ENCODE data around the gene ITM2B.
"Not testable (repeated sequence)": the region's sequence is repeated elsewhere in the genome, so short reads cannot be mapped to it uniquely, and the experiment has no call there.

ITM2B gene

DNA sequence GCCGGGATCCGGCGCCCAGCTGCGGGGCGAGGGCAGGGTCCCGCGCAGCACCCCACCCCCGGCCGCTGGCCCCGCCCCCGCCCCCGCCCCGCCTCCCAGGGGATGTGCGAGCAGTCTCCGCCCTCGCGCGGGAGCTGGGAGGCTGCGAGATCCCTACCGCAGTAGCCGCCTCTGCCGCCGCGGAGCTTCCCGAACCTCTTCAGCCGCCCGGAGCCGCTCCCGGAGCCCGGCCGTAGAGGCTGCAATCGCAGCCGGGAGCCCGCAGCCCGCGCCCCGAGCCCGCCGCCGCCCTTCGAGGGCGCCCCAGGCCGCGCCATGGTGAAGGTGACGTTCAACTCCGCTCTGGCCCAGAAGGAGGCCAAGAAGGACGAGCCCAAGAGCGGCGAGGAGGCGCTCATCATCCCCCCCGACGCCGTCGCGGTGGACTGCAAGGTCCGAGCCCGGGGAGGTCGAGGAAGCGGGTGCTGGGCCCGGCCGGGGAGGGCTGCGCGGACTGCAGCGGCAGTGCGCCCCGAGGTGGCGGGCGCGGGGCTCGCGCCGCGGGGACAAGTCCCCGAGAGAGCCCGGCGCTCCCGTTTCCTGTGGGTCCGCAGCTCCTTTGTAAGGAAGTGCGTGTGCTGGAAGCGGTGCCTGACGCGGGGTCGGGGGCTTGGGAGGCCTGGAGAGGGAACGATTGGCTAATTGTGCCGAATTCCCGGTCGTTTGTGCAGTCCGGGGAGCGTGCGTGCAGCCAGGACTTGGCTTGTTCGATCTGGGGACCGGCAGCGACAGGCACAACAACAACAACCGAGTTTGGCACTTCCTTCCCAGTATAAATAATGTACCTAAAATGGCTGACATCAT lies at the start of gene ITM2B:
Gene ITM2B, plus strand, starts transcription at position 161 of the 843 bp plus-strand sequence. Its CDS starts 155 bp downstream, at position 316.
- DNase-seq (ENCODE audit: low read depth), result peak; percentile 49

DNA sequence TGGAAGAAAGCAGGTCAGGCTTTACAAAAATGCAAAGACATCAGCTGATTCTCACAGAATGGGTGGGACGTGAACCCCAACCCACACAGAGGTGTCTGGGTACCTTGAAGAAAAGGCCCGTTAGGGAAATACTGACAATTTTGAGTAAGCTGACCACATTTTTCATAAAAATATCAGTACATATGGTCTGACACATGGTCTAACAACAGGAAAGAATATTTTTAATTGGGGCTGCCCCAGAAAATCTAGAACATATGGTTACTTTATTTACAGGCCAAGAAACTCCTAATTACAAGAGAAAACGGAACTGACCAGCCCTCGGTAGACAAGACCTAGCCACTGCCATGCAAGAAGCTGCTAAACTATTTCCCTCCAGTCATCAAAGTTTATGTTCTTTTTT lies 48.7 kb upstream of the ITM2B start:
- DNase-seq (ENCODE audit: low read depth), result no peak

DNA sequence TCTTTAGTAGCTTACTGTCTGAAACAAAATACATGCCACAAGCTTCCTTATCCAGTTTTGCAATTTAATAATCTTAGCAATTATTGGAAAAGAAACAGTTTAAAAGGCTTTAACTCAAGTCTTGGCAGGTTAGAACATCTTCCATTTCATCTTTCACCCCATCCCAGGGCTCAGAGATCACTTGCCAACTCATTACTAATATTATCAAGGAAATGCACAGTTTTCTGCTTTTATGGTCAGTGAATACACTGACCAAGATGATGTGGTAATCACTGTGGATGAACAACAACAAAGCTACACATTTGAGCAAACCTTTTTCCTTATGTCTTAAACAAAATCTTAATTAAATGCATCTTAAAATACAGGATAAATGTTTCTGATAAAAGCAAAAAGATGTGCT lies 48.0 kb upstream of the ITM2B start:
- DNase-seq (ENCODE audit: low read depth), result no peak

DNA sequence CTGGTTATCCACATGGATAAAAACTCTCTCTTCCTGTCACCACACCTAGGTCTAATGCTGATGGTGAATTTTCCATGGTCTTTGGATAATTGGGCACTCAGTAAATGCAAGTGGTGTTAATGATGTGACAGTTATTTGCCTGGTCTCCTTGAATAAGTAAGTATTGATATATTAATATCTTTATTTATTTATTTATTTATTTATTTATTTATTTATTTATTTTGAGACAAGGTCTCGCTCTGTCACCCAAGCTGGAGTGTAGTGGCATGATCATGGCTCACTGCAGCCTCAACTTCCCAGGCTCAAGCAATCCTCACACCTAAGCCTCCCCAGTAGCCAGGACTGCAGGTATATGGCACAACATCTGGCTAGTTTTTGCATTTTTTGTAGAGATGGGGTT lies 46.3 kb upstream of the ITM2B start:
- no peak for DNase-seq (ENCODE audit: low read depth)

DNA sequence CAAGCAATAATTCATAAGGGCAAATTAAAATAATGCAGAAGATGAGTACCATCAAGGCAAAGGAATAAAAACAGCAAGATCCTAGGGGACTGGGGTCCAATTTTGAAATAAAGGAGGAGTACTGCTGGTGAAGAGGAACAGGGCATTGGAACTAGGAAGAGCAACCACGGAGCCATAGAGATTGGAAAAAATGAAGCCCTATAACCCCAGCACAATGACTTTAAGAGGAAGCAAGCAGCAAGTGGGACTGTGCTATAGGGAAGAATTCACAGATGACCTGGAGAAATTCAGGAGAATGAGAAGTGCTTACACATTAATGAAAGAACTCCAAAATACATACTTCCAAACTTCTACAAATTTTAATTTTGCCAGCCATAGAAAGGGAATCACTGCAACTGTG lies 44.9 kb upstream of the ITM2B start:
- DNase-seq (ENCODE audit: low read depth), result no peak

DNA sequence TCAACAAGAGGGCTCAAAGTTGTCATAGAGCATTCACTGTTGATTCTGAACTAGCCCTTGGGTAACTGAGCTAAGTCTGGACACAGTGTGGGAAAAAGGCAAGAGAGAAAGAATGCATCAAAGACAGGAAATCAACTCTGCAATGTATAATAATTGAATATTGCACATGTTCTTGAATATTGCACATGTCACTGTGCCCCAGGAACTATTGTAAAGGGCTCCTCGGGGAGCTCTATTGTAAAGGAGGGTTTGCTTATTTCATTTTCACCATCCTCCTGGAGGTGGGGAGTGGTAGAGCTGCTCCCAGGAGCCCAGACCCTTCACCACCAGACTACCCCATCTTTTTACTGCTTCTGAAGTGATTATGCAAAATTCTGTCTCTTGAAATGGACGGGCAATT lies 44.4 kb upstream of the ITM2B start:
- DNase-seq (ENCODE audit: low read depth), result no peak

DNA sequence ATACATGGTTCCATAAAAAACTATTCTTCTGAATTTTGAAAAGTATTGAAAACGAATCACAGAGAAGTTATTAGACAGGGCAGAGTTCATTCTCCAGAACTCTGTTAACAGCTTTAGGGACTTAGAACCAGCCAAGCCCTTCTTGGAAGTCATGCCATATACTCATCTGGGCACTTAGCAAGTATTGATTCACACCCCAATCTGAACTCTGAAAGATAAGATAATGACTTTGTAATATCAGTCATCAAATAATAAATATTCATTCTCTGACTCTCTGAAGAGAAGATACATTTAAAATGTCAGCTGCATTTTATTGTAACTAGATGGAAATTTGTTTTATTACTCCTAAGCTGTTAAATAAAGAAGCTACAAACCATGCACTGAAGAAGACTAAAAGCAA lies 43.8 kb upstream of the ITM2B start:
- no peak for DNase-seq (ENCODE audit: low read depth)

DNA sequence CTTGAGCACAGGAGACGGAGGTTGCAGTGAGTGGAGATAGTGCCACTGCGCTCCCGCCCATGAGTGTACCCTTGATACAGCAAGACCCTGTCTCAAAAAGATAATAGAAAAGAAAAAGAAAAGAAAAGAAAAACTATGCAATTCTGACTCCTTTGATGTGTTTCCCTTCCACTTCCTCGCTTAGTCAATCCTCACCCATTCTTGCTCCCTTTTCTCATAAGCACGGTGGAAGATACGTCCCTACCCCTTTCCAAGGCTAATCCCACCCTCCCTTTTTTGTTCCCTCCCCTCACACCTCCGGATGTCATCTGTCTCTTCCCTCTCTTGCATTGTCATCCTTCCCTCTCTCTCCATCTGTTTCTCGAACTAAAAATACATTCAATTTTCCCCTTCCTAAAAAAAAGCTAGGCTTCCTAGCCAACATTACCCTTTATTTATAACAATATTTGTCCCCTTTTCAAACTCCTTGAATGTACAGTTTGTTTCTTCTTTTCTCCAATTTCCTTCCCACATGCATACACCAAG lies 40.5 kb upstream of the ITM2B start:
- no peak for DNase-seq (ENCODE audit: low read depth)

DNA sequence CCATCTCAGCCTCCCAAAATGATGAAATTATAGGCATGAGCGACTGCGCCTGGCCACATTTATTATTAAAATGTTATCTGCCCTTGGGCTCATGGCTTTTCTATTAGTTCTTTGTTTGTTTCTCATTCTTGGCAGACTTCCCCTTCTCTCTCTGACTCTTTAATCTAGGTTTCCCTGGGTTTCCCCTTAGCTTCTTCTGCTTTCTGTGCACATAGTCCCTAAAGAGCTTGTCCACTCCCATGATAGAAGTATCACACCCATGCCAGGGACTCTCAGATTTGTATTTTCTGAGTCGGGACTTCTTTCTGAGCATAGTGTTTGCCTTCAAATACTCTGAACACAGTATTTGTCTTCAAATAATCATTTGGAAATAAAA lies 38.6 kb upstream of the ITM2B start:
- no peak for DNase-seq (ENCODE audit: low read depth)

DNA sequence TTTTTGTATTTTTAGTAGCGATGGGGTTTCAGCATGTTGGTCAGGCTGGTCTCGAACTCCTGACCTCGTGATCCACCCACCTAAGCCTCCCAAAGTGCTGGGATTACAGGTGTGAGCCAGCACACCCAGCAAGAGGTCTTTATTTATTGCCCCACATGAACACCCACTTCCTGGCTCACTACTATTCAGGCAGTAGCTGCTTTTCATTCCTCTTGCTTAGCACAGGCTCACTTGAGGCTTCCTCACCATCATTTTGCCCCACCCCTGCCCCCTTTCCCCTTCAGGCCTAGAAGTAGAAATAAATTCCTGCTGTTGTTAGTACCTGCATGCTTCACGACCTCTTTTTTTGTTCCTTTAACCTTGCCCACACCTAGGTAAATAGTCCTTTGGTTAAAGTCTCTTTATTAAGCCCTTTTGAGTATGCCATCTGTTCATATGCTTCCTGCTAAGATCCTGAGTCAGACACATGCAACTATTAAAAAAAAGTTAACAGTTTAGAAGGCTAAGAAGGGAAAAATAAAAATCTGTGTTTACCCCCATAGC lies 33.5 kb upstream of the ITM2B start:
- DNase-seq (ENCODE audit: low read depth), result no peak

DNA sequence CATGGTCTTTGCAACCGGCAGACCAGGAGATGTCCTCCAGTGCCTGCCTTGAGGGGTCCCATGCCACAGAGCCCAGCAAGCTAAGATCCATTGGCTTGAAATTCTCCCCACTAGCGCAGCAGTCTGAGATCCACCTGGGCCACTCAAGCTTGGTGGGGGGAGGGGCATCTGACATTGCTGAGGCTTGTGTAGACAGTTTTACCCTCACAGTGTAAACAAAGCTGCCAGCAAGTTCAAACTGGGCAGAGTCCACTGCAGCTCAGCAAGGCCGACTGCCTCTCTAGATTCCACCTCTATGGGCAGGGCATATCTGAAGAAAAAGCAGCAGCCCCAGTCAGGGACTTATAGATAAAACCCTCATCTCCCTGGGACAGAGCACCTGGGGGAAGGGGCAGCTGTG lies 32.0 kb upstream of the ITM2B start:
- no peak for DNase-seq (ENCODE audit: low read depth)

DNA sequence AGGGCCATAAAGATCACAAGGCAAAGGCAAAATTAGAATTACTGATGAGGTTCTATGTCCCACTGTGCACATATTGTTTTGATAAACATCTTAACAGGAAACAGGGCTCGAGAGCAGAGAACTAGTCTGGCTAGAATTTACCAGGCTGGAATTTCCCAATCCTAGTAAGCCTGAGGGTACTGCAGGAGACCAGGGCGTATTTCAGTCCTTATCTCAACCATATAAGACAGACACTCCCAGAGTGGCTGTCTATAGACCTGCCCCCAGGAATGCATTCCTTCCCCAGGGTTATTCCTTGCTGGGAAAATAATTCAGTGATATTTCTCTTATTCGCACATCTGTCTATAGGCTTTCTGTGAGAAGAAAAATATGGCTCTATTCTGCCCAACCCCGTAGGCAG lies 25.8 kb upstream of the ITM2B start:
- not testable (repeated sequence) for DNase-seq (ENCODE audit: low read depth)

DNA sequence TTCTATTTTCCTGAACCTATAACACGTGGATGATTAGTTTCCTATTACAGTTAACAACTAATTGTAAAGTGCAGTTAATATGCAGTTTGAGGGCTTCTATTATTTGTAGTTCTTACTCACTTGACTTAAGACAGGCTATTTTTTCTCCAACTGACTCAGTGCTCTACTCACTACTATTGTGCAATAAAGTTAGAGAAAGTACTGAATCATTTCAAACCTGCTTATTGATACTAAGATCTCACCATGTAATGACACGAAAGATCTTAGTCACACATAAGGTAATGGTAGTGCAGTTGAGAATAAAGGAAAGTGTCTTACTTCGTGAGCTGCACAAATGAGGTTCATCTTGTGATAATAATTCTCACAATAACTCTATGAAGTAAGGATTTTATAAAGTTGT lies 22.8 kb upstream of the ITM2B start:
- no peak for DNase-seq (ENCODE audit: low read depth)

DNA sequence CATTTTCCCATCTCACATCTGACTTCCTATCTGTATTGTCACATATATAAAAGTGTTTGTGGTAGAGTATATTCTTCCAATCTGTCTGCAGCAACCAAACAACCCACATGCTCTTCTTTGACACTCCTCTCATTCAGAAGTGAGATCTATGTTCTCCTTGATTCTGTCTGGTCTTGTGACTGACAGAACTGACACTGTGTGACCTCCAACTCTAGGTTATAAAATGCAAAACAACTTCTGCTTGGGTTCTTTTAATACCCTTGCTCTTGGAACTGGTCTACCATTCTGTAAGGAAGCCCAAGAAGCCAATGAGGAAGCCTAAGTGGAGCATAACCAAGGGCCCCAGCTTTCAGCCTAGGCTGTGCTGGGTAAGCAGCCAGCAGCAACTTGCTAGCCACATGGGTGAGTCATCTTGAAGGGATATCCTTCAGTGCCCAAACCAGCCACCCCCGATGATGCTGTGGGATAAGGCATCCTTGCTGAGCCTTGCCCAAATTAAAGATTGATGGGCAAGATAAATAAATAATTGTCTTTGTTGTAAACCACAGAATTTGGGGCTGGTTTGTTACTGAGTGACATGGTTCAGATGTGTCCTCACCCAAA lies 18.4 kb upstream of the ITM2B start:
- no peak for DNase-seq (ENCODE audit: low read depth)

DNA sequence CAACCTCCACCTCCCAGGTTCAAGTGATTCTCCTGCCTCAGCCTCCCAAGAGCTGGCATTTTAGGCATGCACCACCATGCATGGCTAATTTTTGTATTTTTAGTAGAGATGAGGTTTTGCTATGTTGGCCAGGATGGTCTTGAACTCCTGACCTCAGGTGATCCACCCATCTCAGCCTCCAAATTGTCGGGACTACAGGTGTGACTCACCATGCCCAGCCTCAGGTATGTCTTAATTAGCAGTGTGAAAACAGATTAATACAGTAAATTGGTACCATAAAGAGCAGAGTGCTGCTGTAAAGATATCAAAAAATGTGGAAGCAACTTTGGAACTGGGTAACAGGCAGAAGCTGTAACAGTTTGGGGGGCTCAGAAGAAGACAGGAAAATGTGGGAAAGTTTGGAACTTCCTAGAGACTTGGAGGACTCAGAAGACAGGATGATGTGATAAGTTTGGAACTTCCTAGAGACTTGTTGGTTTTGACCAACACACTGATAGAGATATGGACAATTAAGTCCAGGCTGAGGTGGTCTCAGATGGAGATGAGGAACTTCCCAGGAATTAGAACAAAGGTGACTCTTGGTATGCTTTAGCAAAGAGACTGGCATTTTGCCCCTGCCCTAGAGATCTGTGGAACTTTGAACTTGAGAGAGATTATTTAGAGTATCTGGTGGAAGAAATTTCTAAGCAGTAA lies 17.3 kb upstream of the ITM2B start:
- DNase-seq (ENCODE audit: low read depth), result not testable (repeated sequence)

DNA sequence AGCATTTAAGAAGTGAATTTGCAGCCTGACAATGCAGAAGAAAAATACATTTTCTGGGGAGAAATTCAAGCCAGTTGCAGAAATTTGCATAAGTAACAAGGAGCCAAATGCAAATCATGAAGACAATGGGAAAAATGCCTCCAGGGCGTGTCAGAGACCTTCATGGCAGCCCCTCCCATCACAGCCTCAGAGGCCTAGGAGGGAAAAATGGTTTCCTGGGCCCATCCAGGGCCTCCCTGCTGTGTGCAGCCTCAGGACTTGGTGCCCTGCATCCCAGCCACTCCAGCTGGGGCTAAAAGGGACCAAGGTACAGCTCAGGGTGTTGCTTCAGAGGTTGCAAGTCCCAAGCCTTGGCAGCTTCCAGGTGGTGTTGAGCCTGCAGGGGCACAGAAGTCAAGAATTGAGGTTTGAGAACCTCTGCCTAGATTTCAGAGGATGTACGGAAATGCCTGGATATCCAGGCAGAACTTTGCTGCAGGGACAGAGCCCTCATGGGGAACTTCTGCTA lies 16.7 kb upstream of the ITM2B start:
- DNase-seq (ENCODE audit: low read depth), result no peak

DNA sequence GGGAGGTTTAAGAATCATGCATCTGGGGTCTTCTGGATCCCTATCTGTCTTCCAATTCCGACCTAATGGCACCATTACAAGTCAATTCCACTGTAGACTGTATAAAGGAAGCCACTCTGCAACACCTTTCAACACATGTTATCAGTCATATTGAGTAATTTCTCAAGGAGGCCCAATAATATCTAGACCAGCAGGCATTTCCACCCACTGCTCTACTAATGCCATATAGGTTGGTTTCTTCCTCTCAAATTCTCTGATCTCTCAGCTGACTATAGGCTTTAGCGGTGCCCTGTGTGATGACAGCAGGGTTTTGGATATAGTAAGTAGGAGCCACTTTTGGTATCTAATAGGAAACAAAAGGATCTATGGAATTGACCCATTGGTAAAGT lies 12.4 kb upstream of the ITM2B start:
- no peak for DNase-seq (ENCODE audit: low read depth)

DNA sequence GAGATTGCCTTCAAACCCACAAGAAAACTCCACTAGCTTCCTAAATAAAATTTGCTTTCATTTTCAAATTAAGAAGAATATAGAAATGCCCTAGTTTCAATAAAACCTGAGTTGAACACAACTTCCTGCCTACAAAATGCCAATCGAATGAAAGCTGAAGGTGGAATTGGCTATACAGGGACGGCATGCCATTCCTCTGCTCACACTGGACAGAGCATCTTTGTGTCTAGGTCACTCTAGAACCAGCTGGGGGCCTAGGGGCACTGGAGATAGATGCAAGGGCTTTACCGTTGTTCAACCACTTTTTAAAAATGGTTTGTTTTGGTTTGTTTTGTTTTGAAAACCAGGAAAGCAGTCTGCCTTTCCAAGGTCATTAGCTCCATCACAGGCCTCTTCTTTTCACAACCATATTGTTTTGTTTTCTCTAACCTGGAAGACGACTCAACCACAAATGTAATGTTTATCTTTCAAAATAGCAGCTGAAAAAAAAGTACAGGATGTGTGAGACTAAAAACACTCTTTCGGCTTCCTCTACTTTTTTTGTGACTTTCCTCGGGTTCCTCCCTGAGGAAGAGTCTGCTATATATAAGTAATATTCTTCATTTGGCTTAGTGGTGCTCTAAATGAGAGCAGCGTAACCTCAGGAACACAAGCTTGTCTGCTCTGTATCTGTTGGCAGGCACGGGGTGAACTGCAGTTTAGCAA lies 11.9 kb upstream of the ITM2B start:
- no peak for DNase-seq (ENCODE audit: low read depth)

DNA sequence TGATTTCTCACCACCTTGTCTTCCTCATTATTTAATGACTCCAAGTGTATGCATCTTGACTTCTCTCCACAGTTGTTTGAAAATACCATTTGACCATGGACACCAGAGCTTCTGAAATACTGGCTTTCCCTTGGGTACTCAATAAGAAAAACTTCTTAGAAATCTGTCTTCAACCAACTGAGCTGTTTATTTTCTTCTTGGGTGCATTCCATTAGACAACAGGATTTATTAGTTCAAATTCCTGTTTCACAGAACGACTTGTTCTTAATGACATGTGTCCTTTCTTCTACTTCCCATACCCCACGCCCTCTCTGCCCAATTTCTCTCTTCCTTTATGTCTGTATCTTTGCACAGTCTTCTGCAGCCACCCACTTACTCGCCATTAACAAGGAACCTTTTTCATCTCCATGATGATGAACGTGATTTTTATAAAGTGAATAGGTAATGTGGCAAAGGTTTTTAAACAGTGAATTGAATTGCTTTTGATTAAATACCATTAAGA lies 11.3 kb upstream of the ITM2B start:
- no peak for DNase-seq (ENCODE audit: low read depth)

DNA sequence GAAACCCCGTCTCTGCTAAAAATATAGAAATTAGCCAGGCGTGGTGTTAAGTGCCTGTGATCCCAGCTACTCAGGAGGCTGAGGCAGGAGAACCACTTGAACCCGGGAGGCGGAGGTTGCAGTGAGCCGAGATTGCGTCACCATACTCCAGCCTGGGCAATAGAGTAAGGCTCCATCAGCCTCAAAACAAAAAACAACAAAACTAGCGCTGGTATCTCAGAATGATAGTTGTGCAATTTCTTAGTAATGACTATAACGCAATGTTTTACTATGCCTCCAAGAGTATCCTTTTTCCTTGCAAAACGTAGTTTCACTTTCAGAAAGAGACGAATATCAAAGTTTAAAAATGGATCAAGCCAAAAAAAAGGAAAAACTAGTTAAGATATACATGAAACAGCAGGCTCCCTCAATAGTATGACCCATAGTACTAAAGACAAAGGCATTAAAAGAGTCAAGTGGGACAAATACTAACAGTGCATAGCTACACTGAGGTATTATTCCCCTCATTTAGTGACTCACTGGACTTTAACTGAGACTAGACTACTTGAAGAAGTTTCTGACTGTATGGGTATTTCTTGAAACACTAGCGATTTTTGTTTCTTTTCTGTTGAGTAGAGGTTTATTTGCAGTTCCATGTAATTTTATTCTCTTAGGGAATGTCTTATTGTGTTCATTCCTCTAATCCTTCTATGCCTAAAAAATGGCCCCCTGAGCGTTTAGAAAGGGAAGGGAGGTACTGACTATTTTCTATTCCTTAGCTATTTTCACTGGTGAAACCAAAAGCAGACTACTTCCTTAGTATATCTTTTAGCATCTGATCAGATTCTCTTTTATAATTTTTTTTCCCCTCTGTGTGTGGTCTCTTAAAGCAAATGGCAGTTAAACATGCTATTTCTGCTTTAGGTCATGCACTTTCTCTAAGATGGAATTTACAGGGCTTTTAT lies 10.4 kb upstream of the ITM2B start:
- DNase-seq (ENCODE audit: low read depth), result no peak

DNA sequence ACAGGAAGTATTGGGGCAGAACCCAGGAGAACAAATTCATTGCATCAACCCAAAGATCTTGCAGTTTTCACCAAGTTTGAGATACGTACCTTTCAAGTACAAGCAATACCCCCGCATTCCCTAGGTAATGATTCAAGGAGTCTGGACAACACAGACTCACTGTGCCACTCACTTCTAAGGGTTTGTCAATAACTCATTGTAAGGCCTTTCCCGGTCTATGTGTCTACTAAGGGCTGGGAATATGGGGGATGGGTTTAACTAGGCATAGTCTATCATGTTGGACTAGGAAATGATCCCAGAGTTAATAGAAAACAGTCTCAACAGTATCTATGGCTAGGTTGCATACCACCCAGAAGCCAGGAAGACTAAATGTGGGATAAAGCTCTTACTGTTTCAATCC lies 8.3 kb upstream of the ITM2B start:
- no peak for DNase-seq (ENCODE audit: low read depth)
